Measurements from ENCODE around the gene SERPIND1.
"Not testable (repeated sequence)": the region's sequence is repeated elsewhere in the genome, so short reads cannot be mapped to it uniquely, and the experiment has no call there.

Gene SERPIND1

GRCh38 chr22:20805972-20806471 is 32.1 kb downstream of the SERPIND1 start:
- peaks cover 11% of the 10 kb centered on the region for H3K4me1 Mint-ChIP-seq
- H3K9me3 Mint-ChIP-seq = no peaks in the 10 kb centered on the region
- H3K4me3 Mint-ChIP-seq = no peak overlapping the region
- H3K36me3 Mint-ChIP-seq = peaks cover 80% of the 10 kb centered on the region
- H3K27ac Mint-ChIP-seq = no peak overlapping the region
- no peaks in the 10 kb centered on the region for H3K27me3 Mint-ChIP-seq
- ATAC-seq = no peak

- no peak overlapping the region for H3K4me3 Mint-ChIP-seq
- peaks cover 11% of the 10 kb centered on the region for H3K4me1 Mint-ChIP-seq
- no peak for ATAC-seq
- no peak overlapping the region for H3K27ac Mint-ChIP-seq
- H3K9me3 Mint-ChIP-seq = no peaks in the 10 kb centered on the region
- no peaks in the 10 kb centered on the region for H3K27me3 Mint-ChIP-seq
- H3K36me3 Mint-ChIP-seq = peaks cover 82% of the 10 kb centered on the region
These were observed 33.4 kb downstream of the SERPIND1 start for GRCh38 chr22:20807315-20807752.

- Mint-ChIP-seq H3K36me3 (peaks cover 82% of the 10 kb centered on the region), H3K27ac (no peak overlapping the region), H3K4me1 (peaks cover 11% of the 10 kb centered on the region), H3K27me3 (no peaks in the 10 kb centered on the region), H3K4me3 (no peak overlapping the region), H3K9me3 (no peaks in the 10 kb centered on the region)
- peak; percentile 60 for ATAC-seq
These were observed 34.9 kb downstream of the SERPIND1 start for GRCh38 chr22:20808844-20809243.

GRCh38 chr22:20809538-20810185 is 35.7 kb downstream of the SERPIND1 start:
- Mint-ChIP-seq H3K9me3 (no peaks in the 10 kb centered on the region), H3K4me3 (no peak overlapping the region), H3K36me3 (peaks cover 82% of the 10 kb centered on the region), H3K27ac (no peak overlapping the region), H3K4me1 (peaks cover 11% of the 10 kb centered on the region), H3K27me3 (no peaks in the 10 kb centered on the region)
- ATAC-seq = no peak

GRCh38 chr22:20810645-20811044 is 36.7 kb downstream of the SERPIND1 start:
- Mint-ChIP-seq H3K4me3 (no peak overlapping the region), H3K27me3 (no peaks in the 10 kb centered on the region), H3K36me3 (peaks cover 77% of the 10 kb centered on the region), H3K4me1 (peaks cover 11% of the 10 kb centered on the region), H3K27ac (no peak overlapping the region), H3K9me3 (no peaks in the 10 kb centered on the region)
- ATAC-seq = no peak

GRCh38 chr22:20811171-20811570 is 37.3 kb downstream of the SERPIND1 start:
- Mint-ChIP-seq H3K4me1 (peaks cover 11% of the 10 kb centered on the region), H3K9me3 (no peaks in the 10 kb centered on the region), H3K36me3 (peaks cover 74% of the 10 kb centered on the region), H3K27ac (peak overlapping the region; percentile 37), H3K4me3 (no peak overlapping the region), H3K27me3 (no peaks in the 10 kb centered on the region)
- no peak for ATAC-seq

- Mint-ChIP-seq H3K4me3 (no peak overlapping the region), H3K4me1 (peaks cover 11% of the 10 kb centered on the region), H3K36me3 (peaks cover 80% of the 10 kb centered on the region), H3K9me3 (no peaks in the 10 kb centered on the region), H3K27me3 (no peaks in the 10 kb centered on the region), H3K27ac (no peak overlapping the region)
- ATAC-seq = no peak
These were observed 38.2 kb downstream of the SERPIND1 start for GRCh38 chr22:20811971-20812660.

GRCh38 chr22:20813056-20813455 is 39.1 kb downstream of the SERPIND1 start:
- ATAC-seq = no peak
- Mint-ChIP-seq H3K4me3 (no peak overlapping the region), H3K9me3 (no peaks in the 10 kb centered on the region), H3K27me3 (no peaks in the 10 kb centered on the region), H3K4me1 (peaks cover 11% of the 10 kb centered on the region), H3K36me3 (peaks cover 75% of the 10 kb centered on the region), H3K27ac (no peak overlapping the region)

- no peak overlapping the region for H3K27ac Mint-ChIP-seq
These were observed 40.4 kb downstream of the SERPIND1 start for GRCh38 chr22:20814221-20814808.

GRCh38 chr22:20815477-20816050 is 41.7 kb downstream of the SERPIND1 start:
- peaks cover 76% of the 10 kb centered on the region for H3K36me3 Mint-ChIP-seq
- no peak overlapping the region for H3K27ac Mint-ChIP-seq

More at GRCh38 chr22:20814221-20814808, 40.4 kb downstream of the SERPIND1 start:
- no peak for ATAC-seq
- Mint-ChIP-seq H3K36me3 (peaks cover 76% of the 10 kb centered on the region), H3K9me3 (no peaks in the 10 kb centered on the region), H3K4me1 (peaks cover 4% of the 10 kb centered on the region), H3K27me3 (no peaks in the 10 kb centered on the region), H3K4me3 (no peak overlapping the region)

GRCh38 chr22:20816559-20816958 is 42.6 kb downstream of the SERPIND1 start:
- peaks cover 71% of the 10 kb centered on the region for H3K36me3 Mint-ChIP-seq
- no peaks in the 10 kb centered on the region for H3K4me1 Mint-ChIP-seq
- no peak overlapping the region for H3K4me3 Mint-ChIP-seq
- no peaks in the 10 kb centered on the region for H3K9me3 Mint-ChIP-seq
- H3K27me3 Mint-ChIP-seq = no peaks in the 10 kb centered on the region
- no peak for ATAC-seq
- no peak overlapping the region for H3K27ac Mint-ChIP-seq

More at GRCh38 chr22:20815477-20816050, 41.7 kb downstream of the SERPIND1 start:
- no peak for ATAC-seq
- Mint-ChIP-seq H3K4me1 (no peaks in the 10 kb centered on the region), H3K9me3 (no peaks in the 10 kb centered on the region), H3K4me3 (no peak overlapping the region), H3K27me3 (no peaks in the 10 kb centered on the region)

- no peaks in the 10 kb centered on the region for H3K4me1 Mint-ChIP-seq
- no peaks in the 10 kb centered on the region for H3K27me3 Mint-ChIP-seq
- H3K4me3 Mint-ChIP-seq = no peak overlapping the region
- no peak for ATAC-seq
- no peak overlapping the region for H3K27ac Mint-ChIP-seq
- H3K36me3 Mint-ChIP-seq = peaks cover 61% of the 10 kb centered on the region
- H3K9me3 Mint-ChIP-seq = no peaks in the 10 kb centered on the region
These were observed 44.6 kb downstream of the SERPIND1 start for GRCh38 chr22:20818471-20818870.

- no peaks in the 10 kb centered on the region for H3K4me1 Mint-ChIP-seq
- H3K9me3 Mint-ChIP-seq = no peaks in the 10 kb centered on the region
- H3K4me3 Mint-ChIP-seq = no peak overlapping the region
- no peaks in the 10 kb centered on the region for H3K27me3 Mint-ChIP-seq
- peaks cover 52% of the 10 kb centered on the region for H3K36me3 Mint-ChIP-seq
- ATAC-seq = no peak
- H3K27ac Mint-ChIP-seq = no peak overlapping the region
These were observed 45.6 kb downstream of the SERPIND1 start for GRCh38 chr22:20819471-20819870.

- not testable (repeated sequence) for H3K27me3 Mint-ChIP-seq, H3K9me3 Mint-ChIP-seq, H3K4me3 Mint-ChIP-seq, ATAC-seq, H3K27ac Mint-ChIP-seq, H3K4me1 Mint-ChIP-seq
- H3K36me3 Mint-ChIP-seq = peaks cover 45% of the 10 kb centered on the region
These were observed 47.9 kb downstream of the SERPIND1 start for GRCh38 chr22:20821717-20822239.

- Mint-ChIP-seq H3K36me3 (peaks cover 45% of the 10 kb centered on the region), H3K9me3 (no peaks in the 10 kb centered on the region), H3K27ac (no peak overlapping the region), H3K4me3 (no peak overlapping the region), H3K4me1 (no peaks in the 10 kb centered on the region), H3K27me3 (no peaks in the 10 kb centered on the region)
- ATAC-seq = no peak
These were observed 48.3 kb downstream of the SERPIND1 start for GRCh38 chr22:20822240-20822639.
